ENCODE results near the gene HIGD1C.

Gene HIGD1C

GRCh38 chr12:51018956-51019355, 66.6 kb downstream of the HIGD1C start:
- DNase-seq (ENCODE audit: low spot score): no peak

- no peak for DNase-seq (ENCODE audit: low spot score)
These were observed 67.6 kb downstream of the HIGD1C start for GRCh38 chr12:51019927-51020326.

Measured in globus pallidus (tissue), 1 donor.